Activated gamma-delta T cell (primary cell): ENCODE results near the gene P2RY6.
A peak's percentile ranks its signal among the peaks of the same experiment; 100 is the strongest.

ENCODE experiments used
- DNase-seq: peaks from one replicate; lab custom pipeline; 2025; lab: John Stamatoyannopoulos, UW

The P2RY6 gene

GRCh38 chr11:73296501-73297230 is 24.5 kb downstream of the P2RY6 start:
- DNase-seq = no peak

GRCh38 chr11:73297231-73297590 is 25.1 kb downstream of the P2RY6 start:
- DNase-seq = no peak

- no peak for DNase-seq
Observed at GRCh38 chr11:73297702-73298101, 25.6 kb downstream of the P2RY6 start.

DNA sequence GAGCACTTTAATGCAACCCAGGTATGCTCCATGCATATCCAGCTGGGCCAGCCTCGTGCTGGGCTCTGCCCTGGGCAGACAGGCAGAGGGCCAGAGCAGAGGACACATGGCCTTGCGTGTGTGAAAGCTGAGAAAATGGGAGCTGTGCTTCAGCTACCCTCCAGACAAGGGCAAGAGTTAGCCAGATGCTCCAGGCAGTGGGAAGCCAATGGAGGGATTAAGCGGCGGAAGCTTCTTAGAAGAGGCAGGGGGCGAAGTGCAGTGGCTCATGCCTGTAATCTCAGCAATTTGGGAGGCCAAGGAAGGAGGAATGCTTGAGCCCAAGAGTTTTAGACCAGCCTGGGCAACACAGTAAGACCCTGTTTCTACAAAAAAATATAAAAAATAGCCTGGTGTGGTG is 26.1 kb downstream of the P2RY6 start:
- DNase-seq = no peak

DNA sequence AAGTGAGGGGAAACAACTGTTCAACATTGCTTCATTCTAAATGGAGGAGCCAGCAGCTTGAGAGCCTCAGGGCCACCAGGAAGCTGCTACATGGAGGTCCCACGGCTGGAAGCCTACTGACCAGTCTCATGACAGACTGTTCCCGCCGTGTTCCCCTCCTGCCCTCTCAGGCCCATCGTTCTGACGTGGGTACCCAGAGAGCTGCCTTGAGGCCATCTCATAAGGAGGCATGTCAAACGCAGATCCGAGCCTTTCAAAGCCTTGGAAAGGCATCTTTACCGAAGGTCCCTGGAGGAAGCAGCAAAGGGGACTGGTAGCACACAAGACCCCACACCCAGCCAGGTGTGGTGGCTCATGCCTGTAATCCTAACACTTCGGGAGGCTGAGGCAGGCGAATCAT is 27.6 kb downstream of the P2RY6 start:
- no peak for DNase-seq

DNA sequence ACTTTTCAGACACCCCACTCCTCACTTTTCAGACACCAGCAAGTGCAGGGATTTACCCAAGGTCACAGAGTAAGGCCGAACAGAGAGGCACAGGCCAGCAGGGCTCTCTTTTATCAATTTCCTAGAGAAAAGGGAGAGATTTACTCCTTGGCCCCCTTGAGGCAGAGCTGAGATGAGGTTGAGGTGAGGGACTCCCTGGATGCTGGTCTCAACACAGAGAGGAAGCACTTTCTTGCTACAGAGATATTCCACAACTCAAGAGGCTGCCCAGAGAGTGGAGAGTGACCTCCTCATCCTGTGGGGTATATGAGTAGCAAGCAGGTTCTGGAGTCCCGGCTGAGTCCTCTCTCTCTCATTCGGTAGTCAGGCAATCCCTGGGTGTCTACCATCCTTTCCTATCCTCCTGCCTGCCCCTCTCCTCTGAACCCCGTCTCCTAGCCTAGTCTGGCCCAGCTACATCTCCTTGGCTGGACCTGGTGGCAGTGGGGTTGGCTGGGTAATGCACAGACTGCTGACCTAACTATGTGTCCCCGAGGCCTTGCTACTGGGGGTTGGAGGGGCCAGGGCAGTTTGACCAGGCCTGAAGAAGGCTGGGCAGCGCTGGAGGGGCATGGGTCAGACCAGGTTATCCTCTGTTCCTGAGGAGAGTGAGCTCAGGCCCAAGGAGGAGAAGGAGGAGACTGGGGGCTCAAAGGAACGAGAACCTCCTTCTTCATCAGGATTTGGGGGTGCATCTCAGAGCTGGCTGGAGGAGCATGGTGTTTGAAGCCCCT is 34.1 kb downstream of the P2RY6 start:
- DNase-seq = no peak

DNA sequence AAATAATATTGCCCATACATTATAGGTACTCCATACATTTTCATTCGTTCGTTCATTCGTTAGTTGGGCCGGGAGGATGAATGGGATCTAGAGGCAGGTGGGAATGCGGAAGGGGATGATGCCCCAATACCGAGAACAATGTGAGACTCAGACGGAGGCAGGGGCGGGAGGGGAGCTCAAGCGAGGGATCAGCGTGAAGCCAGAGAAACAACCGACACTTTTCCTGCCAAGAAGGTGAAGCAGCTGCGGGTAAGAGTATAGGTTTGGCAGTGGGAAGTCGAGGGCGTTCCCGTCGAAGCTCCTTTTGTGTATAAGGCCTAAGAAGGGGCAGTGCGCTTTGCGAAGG is 34.8 kb downstream of the P2RY6 start:
- DNase-seq = no peak

DNA sequence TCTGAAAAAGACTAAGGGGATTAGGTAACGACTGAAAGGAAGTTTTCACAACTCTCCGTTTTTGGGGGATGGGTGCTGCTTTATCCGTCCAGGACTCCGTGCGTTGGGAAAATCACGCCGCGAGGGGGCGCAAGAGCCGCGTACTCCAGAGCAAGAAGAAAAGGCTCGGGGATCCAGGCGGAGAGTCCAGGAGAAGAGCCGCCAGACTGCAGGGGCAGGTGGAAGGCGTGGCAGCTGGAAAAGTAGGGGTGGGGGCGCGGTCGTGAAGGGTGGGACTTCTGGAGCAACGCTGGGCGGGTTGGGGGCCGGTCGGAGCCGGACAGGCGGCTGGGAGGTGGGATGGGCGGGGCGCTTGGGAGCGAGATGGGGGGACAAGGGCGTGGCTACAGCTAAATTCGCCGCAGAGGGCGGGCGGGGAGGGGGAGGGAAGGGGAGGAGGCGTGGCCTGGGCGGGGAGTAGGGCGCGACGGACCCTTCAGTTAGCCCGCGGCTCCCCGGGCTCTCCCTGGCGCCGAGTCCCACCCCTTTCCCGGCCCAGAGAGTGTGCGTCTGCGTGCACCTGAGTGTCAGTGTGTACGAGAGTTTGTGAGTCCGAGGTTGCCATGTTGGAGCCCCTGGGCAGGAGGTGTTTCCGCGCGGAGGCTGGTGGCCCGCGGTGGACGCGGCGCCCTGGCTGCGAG is 35.3 kb downstream of the P2RY6 start:
- peak; percentile 65 for DNase-seq

DNA sequence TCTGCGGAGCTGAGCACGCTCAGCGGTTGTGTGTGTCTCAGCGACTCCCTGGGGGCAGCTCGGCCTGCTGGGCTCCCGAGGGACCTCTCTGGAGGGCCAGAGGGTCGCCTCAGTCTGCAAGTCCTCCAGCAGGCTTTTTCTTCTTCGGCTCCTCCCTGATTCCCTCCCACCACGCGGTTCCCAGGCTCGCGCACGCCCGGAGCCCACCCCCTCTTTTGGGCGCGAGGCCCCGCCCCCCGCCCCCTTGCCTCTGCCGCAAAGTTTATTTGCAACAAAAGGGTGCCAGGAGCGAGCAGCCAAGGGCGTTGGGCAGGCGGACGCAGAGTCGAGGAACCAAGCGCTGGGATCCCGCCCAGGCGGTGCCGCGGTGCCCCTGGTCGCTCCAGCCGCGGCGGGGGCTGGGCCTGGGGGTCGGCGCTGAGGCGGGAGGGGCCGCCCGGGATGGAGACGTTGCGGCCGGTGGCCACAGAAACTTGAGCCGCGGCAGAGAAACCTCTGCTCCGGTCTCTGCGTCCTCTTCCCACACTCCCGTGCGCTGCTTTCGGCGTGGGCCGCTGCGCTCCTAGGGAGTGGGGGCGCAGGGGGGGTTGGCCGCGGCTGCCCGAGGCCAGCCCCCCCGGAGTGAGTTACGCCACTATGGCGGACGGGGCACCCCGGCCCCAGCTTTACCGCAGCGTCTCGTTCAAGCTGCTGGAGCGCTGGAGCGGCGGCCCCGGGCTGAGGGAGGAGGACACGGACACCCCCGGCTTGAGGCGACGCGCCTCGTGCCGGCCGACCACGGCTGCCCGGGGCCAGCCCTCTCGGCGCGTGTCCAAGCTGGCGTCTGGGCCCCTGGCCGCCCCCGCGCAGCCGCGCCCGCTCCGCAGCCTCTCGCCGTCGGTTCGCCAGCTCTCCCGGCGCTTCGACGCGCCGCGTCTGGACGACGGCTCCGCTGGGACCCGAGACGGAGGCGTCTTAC is 36.1 kb downstream of the P2RY6 start, which contains the start of gene ARHGEF17:
TSS of gene ARHGEF17 (plus strand) at position 274 of the 958 bp plus-strand sequence. CDS start at position 637, 363 bp downstream.
- DNase-seq = peak; percentile 26

DNA sequence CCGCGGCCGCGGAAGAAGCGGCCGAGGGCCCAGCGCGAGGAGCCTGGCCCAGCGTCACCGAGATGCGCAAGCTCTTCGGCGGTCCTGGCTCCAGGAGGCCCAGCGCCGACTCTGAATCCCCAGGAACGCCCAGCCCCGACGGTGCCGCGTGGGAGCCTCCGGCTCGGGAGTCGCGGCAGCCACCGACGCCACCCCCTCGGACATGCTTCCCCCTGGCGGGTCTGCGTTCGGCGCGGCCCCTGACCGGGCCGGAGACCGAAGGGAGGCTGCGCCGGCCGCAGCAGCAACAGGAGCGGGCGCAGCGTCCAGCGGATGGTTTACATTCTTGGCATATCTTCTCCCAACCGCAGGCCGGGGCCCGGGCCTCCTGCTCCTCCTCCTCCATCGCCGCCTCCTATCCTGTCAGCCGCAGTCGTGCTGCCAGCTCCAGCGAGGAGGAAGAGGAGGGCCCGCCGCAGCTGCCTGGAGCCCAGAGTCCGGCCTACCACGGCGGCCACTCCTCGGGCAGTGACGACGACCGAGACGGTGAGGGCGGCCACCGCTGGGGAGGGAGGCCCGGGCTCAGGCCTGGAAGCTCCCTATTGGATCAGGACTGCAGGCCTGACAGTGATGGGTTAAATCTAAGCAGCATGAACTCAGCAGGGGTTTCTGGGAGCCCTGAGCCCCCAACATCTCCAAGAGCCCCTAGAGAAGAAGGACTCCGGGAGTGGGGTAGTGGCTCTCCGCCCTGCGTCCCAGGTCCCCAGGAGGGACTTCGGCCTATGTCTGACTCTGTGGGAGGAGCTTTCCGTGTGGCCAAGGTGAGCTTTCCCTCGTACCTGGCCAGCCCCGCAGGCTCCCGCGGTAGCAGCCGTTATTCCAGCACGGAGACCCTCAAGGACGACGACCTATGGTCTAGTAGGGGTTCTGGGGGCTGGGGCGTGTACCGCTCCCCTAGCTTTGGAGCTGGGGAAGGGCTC is 37.1 kb downstream of the P2RY6 start:
- DNase-seq = no peak

DNA sequence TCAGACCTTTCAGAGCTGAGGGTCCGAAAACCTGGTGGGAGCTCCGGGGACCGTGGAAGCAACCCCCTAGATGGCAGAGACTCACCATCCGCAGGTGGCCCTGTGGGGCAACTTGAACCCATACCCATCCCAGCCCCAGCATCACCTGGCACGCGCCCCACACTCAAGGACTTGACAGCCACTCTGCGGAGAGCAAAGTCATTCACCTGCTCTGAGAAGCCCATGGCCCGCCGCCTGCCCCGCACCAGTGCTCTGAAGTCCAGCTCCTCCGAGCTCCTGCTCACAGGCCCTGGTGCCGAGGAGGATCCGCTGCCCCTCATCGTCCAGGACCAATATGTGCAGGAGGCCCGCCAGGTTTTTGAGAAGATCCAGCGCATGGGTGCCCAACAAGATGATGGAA is 37.9 kb downstream of the P2RY6 start:
- no peak for DNase-seq

DNA sequence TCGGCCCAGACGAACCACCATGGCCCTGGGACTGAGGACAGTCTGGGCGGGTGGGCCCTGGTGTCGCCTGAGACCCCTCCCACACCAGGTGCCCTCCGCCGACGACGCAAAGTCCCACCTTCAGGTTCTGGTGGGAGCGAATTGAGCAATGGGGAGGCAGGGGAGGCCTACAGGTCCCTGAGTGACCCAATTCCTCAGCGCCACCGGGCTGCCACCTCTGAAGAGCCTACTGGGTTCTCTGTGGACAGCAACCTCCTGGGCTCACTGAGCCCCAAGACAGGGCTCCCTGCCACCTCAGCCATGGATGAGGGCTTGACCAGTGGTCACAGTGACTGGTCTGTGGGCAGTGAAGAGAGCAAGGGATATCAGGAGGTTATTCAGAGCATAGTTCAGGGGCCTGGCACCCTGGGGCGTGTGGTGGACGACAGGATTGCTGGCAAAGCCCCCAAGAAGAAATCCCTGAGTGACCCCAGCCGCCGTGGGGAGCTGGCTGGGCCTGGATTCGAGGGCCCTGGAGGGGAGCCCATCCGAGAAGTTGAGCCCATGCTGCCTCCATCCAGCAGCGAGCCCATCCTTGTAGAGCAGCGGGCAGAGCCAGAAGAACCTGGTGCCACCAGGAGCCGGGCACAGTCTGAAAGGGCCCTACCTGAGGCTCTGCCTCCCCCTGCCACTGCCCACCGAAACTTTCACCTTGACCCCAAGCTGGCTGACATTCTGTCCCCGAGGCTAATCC is 38.7 kb downstream of the P2RY6 start:
- no peak for DNase-seq

GRCh38 chr11:73311394-73311869 is 39.3 kb downstream of the P2RY6 start:
- DNase-seq = no peak

DNA sequence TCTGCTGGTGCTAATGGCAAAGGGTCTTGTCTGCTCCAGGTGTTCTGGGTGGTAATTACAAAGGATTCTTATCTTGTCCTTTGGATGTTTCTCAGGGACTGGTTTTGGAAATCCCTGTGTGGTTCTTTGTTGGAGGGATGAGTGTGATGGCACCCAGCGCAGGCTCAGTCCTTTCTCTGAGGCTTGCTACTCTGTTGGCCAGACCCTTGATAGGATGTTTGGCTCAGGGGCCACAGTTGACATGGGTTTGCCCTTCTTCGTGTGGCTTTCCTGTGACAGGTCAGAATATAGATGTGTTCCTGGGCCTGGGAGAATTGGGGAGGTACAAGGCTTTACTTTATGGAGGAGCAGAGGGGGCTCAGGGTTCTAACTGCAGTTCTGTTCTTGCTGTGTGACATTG is 39.9 kb downstream of the P2RY6 start:
- no peak for DNase-seq

- no peak for DNase-seq
Observed at GRCh38 chr11:73312851-73313327, 40.8 kb downstream of the P2RY6 start.

- no peak for DNase-seq
Observed at GRCh38 chr11:73313652-73314051, 41.5 kb downstream of the P2RY6 start.

- DNase-seq = no peak
Observed at GRCh38 chr11:73314117-73314961, 42.2 kb downstream of the P2RY6 start.

GRCh38 chr11:73315293-73316020 is 43.3 kb downstream of the P2RY6 start:
- DNase-seq = no peak
